DOHH2 (cell line): ENCODE measurements around the gene UGT2B28.
"Not testable (repeated sequence)": the region's sequence is repeated elsewhere in the genome, so short reads cannot be mapped to it uniquely, and the experiment has no call there.

Experiments
- H3F3A ChIP-seq: fragments of 200-600 bp; sonication (generic), shearing (Covaris generic); 2 replicates; pipeline ENCODE4 v1.6.0; 2016; ENCODE audit warnings: antibody characterized with exemption, mild to moderate bottlenecking; ENCODE audit not compliant: control insufficient read depth, insufficient read depth
- H3K27ac ChIP-seq: fragments of 200-600 bp; sonication (generic); 2 replicates; pipeline ENCODE4 v1.5.1; 2014; ENCODE audit warnings: low read depth, mild to moderate bottlenecking, low read length, moderate library complexity
- H3K27me3 ChIP-seq: fragments of 200-600 bp; sonication (generic); 2 replicates; pipeline ENCODE4 v1.6.1; 2014; ENCODE audit warnings: mild to moderate bottlenecking, low read length, mixed read lengths; ENCODE audit not compliant: control insufficient read depth
- H3K36me3 ChIP-seq: fragments of 200-600 bp; sonication (generic); 2 replicates; pipeline ENCODE4 v1.6.1; 2014; ENCODE audit warnings: mild to moderate bottlenecking, low read length, moderate library complexity, mixed read lengths; ENCODE audit not compliant: control insufficient read depth
- H3K4me1 ChIP-seq: fragments of 200-600 bp; sonication (generic); 2 replicates; pipeline ENCODE4 v1.6.1; 2014; ENCODE audit warnings: mild to moderate bottlenecking, low read length, mixed read lengths; ENCODE audit not compliant: control insufficient read depth
- H3K4me2 ChIP-seq: fragments of 200-600 bp; sonication (generic); 2 replicates; pipeline ENCODE4 v1.6.0; 2014; ENCODE audit warnings: mild to moderate bottlenecking, low read length, moderate library complexity
- H3K4me3 ChIP-seq: fragments of 200-600 bp; sonication (generic); 2 replicates; pipeline ENCODE4 v1.5.1; 2014; ENCODE audit warnings: mild to moderate bottlenecking, low read length, mixed read lengths
- H3K79me2 ChIP-seq: fragments of 200-600 bp; sonication (generic); 2 replicates; pipeline ENCODE4 v1.6.1; 2014; ENCODE audit warnings: mild to moderate bottlenecking, low read length, mixed read lengths; ENCODE audit not compliant: control insufficient read depth
- H3K9me2 ChIP-seq: fragments of 200-600 bp; sonication (generic); replicated peaks from 2 replicates; pipeline ENCODE4 v1.6.1; 2014; ENCODE audit warnings: mild to moderate bottlenecking, low read length, mixed read lengths; ENCODE audit not compliant: control insufficient read depth
- H3K9me3 ChIP-seq: fragments of 200-600 bp; sonication (generic); 2 replicates; pipeline ENCODE4 v1.6.1; 2014; ENCODE audit warnings: antibody characterized with exemption, low read length, mixed read lengths; ENCODE audit not compliant: control insufficient read depth, insufficient read depth
- H4K20me1 ChIP-seq: fragments of 200-600 bp; sonication (generic); 2 replicates; pipeline ENCODE4 v1.6.0; 2014; ENCODE audit warnings: low read depth, mild to moderate bottlenecking, antibody characterized with exemption, low read length, moderate library complexity; ENCODE audit not compliant: control insufficient read depth, insufficient read depth
- CTCF ChIP-seq: fragments of 200-600 bp; sonication (generic); IDR thresholded peaks from one replicate; pipeline ENCODE4 v1.5.1; 2014; ENCODE audit warnings: antibody characterized with exemption, mild to moderate bottlenecking, low read depth, low read length; ENCODE audit not compliant: poor library complexity, severe bottlenecking
- EZH2phosphoT487 ChIP-seq: fragments of 200-600 bp; sonication (generic); IDR thresholded peaks from 2 replicates; pipeline ENCODE4 v1.6.1; 2017; ENCODE audit warnings: borderline replicate concordance, mild to moderate bottlenecking, antibody characterized with exemption, low read length, moderate library complexity, mixed read lengths

The UGT2B28 gene

GRCh38 chr4:69317669-69318298, 37.5 kb downstream of the UGT2B28 start:
- not testable (repeated sequence) for H3K27ac ChIP-seq, H3K4me3 ChIP-seq, H3K36me3 ChIP-seq, H3K9me2 ChIP-seq, H3K4me1 ChIP-seq, H3F3A ChIP-seq, H3K9me3 ChIP-seq, H3K79me2 ChIP-seq, H3K27me3 ChIP-seq, H4K20me1 ChIP-seq
- peak; percentile 63 for TF ChIP-seq CTCF
- peak overlapping the region; percentile 29; the same call in 1 of the 2 replicates for H3K4me2 ChIP-seq

GRCh38 chr4:69321153-69321729, 41.0 kb downstream of the UGT2B28 start:
- Histone ChIP-seq H4K20me1 (no peaks in the 10 kb centered on the region), H3K9me3 (no peaks in the 10 kb centered on the region), H3K79me2 (no peaks in the 10 kb centered on the region), H3K27ac (no peak overlapping the region), H3K4me2 (no peak overlapping the region), H3K27me3 (no peaks in the 10 kb centered on the region), H3K36me3 (no peaks in the 10 kb centered on the region), H3K4me1 (no peaks in the 10 kb centered on the region), H3K9me2 (no peaks in the 10 kb centered on the region), H3F3A (no peaks in the 10 kb centered on the region), H3K4me3 (no peak overlapping the region)
- TF ChIP-seq CTCF (no peak), EZH2phosphoT487 (no peak)

- H4K20me1 ChIP-seq, result no peaks in the 10 kb centered on the region
- no peaks in the 10 kb centered on the region for H3K36me3 ChIP-seq
- no peaks in the 10 kb centered on the region for H3K27me3 ChIP-seq
- no peaks in the 10 kb centered on the region for H3K4me1 ChIP-seq
- TF ChIP-seq EZH2phosphoT487 (no peak), CTCF (no peak)
- no peak overlapping the region for H3K4me2 ChIP-seq
- H3K9me2 ChIP-seq, result no peaks in the 10 kb centered on the region
- H3F3A ChIP-seq, result no peaks in the 10 kb centered on the region
- H3K79me2 ChIP-seq, result no peaks in the 10 kb centered on the region
- H3K9me3 ChIP-seq, result no peaks in the 10 kb centered on the region
- H3K4me3 ChIP-seq, result no peak overlapping the region
- no peak overlapping the region for H3K27ac ChIP-seq
These were observed 41.8 kb downstream of the UGT2B28 start for GRCh38 chr4:69322055-69322454.
